GM19099 (cell line): Measurements from ENCODE around the gene COA3.

Experiments used
- POLR2A ChIP-seq: IDR thresholded peaks from 3 replicates; pipeline ENCODE4 v1.6.1; 2011; ENCODE audit warnings: low read depth; ENCODE audit not compliant: insufficient read length; ENCODE audit errors: extremely low read depth

Gene COA3

DNA sequence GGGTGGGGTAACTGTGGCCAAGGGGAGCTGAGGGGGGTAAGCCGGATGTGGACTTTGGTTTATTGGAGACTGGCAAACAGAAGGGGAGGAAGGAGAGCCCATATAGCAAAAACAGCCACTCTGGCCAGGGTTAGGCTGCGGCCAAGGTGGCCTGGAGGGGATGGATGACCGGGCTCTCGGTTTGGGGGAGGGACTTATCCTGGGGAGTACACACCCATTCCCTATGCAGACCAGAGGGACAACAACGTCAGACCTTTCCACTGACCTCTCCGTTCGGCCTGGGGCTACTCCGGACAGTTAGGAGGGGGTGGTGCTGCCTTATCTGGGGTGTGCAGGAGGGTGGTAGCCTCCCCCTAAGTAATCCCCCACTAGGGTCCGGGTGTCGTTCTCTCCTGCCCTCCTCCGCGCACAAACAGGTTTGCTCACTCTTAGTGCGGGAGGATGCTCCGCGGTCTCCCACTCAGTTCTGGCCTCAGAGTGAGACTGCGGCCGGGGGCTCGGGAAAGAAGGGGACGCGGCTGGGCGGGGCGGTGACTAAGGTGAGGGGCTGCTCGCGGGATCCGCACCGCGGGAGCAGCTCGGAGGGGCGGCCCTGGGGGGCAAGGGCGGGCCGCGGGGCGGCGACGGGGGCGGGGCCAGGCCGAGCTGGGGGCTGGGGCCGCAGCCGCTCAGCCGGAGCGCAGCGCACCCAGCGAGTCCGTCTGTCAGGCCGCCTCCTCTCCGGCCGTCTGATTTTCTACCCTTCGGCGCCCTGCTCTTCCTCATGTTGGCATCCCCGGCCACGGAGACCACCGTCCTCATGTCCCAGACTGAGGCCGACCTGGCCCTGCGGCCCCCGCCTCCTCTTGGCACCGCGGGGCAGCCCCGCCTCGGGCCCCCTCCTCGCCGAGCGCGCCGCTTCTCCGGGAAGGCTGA, 18.3 kb downstream of the COA3 start, which contains the start of gene WNK4:
WNK4 (plus strand) TSS at position 675 of the 915 bp plus-strand sequence; CDS start at position 764, 89 bp downstream.
- TF ChIP-seq POLR2A, result peak; percentile 12

DNA sequence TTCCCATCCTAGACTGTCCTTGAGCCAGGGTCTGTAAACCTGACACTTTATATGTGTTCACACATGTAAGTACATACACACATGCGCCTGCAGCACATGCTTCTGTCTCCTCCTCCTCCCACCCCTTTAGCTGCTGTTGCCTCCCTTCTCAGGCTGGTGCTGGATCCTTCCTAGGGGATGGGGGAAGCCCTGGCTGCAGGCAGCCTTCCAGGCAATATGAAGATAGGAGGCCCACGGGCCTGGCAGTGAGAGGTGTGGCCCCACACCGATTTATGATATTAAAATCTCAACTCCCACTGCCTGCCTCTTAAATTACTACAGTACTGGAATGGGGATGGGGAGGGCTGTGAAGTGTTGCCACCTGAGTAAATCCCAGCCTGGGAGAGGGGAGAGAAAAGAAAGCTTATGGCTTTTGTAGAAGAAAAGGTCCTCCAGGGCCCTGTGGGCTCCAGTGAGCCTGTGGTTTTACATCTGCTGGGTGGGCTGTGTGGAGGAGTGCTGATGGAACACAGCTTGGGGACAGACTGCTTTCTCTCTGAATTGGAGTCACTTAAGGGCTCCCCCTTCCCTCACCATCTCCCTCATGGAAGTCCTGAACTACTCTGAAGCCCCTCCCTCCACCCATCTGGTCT, 19.1 kb downstream of the COA3 start:
- no peak for TF ChIP-seq POLR2A

DNA sequence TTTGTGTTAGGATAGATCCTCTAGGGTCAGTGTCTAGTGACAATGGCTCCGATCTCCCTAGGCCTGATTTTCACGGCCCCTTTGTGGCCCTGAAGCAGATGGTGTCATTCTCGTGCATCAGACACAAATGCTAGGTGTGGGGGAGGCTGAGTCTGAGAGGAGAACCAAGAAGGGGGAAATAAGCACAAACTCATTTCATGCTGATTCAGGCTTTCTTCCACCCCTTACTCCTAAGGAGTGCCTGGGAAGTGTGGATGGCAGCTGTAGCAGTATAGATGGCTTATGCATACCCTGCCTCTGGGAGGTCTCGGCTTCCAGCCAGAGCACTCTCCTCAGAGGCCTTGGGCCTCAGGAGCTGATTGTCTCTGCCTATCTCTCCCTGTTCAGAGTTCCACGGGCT, 19.9 kb downstream of the COA3 start:
- TF ChIP-seq POLR2A, result no peak

DNA sequence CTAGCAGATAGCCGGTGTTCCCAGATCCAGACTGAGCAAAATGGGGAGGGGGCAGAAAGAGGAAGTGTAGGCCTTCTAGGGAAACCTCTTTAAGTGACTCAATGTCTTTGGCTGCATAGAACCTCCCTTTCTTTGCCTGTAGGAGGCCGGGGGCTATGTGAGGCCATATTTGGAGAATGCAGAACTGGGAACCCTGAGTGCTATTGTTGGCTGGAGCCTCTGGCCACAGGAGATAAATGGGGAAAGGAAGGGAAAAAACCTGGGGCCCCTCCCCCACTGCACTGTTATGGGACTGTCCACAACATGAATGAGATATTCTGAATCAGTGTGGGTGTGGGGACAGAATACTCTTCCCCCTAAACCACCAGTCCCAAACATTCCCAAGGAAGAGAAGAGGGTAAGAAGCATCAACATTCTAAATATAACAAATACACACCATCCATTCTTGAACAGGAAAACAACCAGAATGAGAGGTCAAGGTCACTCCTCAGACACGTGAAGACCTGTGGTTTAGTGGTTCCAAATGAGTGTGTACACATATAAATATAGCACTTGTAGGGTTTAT, 22.9 kb downstream of the COA3 start:
- no peak for TF ChIP-seq POLR2A

DNA sequence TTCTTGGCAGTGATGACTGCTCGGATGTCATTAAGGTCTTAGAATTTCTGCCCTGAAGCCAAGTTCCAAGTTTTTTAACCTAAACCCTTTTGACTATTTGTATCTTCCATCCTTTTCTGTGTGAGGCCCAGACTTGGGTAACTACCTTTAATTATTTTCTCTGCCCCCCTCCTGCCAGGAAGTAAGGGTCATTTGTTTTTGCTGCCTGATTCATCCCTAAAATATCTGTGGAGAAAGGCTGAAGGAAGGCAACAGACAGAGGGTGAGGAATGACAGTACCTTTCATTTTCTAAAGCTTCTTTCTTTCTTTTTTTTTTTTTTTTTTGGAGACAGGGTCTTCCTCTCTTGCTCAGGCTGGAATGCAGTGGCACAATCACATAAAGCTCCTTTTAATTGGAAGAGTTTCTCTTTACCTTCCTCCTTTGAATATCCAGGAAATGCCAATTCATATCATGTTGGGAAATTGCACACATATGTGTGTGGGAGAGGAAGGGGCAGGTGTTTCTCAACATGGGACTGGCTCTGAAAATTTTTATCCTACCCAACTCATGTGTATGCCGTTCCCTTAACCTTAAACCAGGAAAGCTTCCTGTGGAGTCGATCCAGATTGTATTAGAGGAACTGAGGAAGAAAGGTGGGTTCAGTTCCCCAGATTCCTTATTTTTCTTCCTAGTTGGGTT, 24.3 kb downstream of the COA3 start:
- no peak for TF ChIP-seq POLR2A

DNA sequence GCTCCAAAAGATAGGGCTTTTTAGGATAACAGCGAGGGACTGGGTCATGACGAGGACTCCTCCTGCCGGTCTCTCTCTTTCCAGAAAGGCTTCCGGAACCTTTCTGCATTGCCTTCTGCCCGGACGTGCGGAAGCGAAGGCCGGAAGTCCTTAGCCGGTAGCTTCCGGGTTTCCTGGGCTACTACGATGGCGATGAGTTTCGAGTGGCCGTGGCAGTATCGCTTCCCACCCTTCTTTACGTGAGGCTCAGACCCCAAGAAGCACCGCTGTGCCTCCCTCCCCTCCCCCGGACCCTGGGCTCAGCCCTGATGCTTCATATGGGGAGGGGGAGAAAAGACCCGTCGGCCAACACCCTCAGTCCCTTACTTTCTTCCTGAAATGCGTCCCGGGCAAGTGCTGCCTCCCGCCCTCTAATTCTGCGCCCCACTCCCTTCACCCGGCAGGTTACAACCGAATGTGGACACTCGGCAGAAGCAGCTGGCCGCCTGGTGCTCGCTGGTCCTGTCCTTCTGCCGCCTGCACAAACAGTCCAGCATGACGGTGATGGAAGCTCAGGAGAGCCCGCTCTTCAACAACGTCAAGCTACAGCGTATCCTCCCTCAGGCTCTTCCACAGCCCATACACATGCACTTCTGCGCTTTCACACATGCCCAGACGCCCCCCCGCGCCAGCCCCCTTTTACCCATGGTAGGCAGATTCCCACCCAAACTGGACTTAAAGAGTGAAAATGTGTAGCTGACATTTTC, 25.0 kb downstream of the COA3 start, which contains the start of gene VPS25:
VPS25 (plus strand) TSS at position 160 of the 746 bp plus-strand sequence; CDS start at position 187, 27 bp downstream.
- TF ChIP-seq POLR2A, result peak; percentile 97

DNA sequence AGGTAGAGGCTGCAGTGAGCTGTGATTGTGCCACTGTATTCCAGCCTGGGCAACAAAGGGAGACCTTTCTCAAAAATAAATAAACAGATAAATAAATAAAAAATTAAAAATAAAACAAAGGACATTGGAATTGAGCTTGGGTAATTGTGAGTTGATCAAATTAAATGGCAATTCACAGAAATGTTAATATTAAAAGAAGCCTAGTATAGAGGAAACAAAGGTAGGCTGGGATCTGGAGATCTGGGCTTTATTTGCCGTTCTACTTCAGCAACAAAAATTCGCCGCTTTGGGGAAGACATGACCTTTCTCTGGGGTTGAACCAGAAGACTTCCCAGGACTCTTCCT, 25.6 kb downstream of the COA3 start:
- TF ChIP-seq POLR2A, result no peak

DNA sequence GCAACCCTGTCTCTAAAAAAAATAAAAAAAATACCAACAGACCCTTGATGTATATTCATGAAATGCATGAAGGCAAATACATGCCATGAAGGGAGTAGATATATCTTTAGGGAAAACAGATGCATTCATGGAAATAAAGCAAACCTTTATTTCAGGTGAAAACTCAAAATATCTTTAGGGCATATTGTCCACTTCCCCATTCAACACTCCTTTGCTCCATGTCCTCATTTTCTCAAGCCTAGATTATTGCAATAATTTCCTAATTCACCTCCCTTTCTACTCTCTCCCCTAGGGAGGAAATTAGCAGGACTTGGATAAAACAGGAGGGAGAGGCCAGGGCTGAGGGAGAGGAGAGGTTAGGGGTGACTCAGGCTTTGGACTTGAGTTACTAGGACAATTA, 31.0 kb downstream of the COA3 start:
- no peak for TF ChIP-seq POLR2A

DNA sequence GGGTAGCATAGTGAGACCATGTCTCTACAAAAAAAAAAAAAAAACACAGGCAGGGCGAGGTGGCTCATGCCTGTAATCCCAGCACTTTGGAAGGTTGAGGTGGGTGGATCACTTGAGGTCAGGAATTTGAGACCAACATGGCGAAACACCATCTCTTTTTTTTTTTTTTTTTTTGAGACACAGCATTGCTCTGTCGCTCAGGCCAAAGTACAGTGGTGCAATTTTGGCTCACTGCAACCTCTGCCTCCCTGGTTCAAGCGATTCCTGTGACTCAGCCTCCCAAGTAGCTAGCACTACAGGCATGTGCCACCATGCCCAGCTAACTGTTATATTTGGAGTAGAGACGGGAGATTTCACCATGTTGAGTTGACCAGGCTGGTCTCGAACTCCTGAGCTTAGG, 32.4 kb downstream of the COA3 start:
- TF ChIP-seq POLR2A, result no peak

DNA sequence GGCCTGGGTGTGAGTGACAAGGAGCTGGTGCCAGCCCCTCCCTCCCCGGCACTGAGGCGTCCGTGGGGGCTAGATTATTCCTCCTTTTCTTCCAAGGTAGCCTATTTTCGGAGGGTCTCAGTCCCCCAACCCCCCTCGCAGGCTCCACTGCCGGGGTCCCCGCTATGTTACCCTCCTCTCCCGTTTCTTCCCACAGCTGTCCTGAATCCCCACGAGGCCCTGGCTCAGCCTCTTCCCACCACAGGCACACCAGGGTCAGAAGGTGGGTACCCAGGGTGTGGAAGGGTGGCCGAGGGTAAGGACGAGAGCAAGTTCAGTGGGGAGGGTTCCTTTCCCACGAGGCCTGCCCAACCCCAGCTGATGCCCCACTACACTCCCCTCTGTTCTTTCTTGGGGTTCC, 36.9 kb downstream of the COA3 start:
- no peak for TF ChIP-seq POLR2A

DNA sequence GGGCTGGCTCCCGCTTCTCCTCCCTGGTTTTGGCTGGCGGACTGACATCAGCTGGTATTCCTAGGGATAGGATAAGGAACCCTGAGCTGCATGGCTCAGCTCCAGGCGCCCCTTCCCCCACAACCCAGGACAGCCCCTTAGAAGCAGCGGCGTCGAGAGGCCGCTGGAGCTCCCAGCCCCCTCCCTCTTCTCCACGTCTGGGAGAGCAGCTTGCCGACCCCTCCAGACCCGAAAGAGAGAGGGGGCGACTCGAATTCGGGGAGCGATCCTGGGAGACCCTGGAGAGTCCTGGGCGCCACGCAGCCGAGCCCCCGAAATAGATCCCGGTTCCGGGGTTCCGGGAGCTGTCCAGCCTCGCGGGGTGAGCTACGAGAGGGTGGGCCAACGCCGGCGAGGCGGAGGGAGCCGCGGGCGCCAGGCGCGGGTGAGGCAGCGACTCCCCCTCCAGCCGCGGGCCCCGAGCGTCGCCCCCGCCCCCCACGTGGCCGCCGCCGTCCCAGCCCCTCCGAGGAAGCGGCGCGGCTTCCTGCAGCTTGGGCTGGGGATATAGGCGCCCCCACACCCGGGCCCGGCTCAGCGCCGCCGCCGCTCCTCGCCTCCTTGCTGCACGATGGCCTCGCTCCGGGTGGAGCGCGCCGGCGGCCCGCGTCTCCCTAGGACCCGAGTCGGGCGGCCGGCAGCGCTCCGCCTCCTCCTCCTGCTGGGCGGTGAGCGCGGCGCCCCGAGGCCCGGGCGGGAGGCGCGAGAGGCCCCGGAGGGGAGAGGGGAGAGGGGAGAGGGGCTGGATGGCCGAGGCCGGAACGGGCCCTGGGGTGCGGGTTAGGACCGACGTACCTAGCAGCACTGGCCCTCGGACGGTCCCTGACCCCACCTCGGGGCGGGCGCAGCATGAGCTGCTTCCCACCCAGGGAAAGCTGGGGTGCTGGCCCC, 37.6 kb downstream of the COA3 start, which contains the start of gene RAMP2:
RAMP2 (plus strand) TSS at position 576 of the 930 bp plus-strand sequence; CDS start at position 611, 35 bp downstream.
- no peak for TF ChIP-seq POLR2A

DNA sequence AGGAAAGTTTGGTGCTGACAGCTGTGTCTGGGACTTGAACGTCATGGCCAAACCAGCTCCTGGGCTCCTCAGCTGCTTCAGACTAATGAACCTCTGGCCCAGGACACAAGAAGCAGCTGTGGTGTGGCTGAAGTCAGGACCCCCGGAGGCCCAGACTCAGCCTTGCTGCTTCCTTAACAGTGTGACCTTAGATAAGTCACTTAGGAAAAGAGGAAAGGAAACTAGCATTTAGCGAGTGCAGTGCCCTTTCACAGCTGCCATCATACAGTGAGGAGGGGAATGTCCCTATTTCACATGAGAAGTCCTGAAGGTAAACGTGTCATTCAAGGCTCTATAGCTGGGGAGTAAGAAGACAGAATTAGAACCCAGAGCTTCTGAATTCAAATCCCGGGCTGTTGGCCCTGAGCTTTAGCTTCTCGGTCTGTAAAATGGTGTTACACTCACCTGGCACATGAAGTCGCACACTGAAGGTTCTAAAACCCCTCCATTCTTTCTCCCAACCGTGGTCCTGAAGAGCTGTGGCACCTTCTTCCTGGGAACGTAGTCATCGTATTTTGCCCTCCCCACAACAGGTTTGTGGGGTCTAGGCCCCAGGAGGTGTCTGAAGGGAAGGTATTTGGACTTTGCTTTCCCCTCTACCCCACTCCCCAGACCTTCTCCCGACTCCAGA, 38.4 kb downstream of the COA3 start:
- no peak for TF ChIP-seq POLR2A

DNA sequence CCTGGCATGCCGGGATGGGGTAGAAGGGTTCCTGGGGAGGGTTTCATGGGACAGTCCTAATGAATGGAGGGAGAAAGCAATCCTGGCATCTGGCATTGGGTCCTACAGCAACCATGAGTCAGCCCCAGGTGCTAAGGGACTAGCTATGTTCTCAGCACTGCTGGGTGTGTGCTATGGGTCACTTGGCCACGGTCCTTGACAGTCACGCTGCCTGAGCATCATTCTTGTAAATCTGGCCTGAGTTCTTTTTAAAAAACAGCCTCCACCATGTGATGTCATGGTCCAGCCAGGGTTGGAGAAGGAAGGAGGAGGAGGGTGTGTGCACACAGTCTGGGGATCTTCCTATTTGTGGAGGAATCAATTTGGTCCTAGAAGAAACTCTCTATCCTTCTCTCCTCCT, 43.7 kb downstream of the COA3 start:
- TF ChIP-seq POLR2A, result no peak
